Esophagus muscularis mucosa (tissue), 4 donors: Measurements from ENCODE around the gene C20orf173.

Experiments
- CTCF ChIP-seq, 3 experiments: fragments of 200-600 bp in 2 of 3; fragments of 450-650 bp in 1 of 3; sonication (generic) in 2 of 3; IDR thresholded peaks; one replicate each; pipeline ENCODE4 v1.5.1; 2017 to 2019; ENCODE audit warnings: antibody characterized with exemption in 3 of 3, mild to moderate bottlenecking in 2 of 3, moderate library complexity in 1 of 3
- EP300 ChIP-seq: sonication (generic); formaldehyde crosslinking; IDR thresholded peaks from one replicate; pipeline ENCODE4 v1.6.1; 2017; ENCODE audit warnings: antibody characterized with exemption
- POLR2A ChIP-seq: fragments of 450-650 bp; IDR thresholded peaks from one replicate; pipeline ENCODE4 v1.6.1; 2017; ENCODE audit warnings: antibody characterized with exemption, moderate library complexity, mild to moderate bottlenecking, low read depth
- POLR2AphosphoS5 ChIP-seq, 2 donors: sonication (generic); formaldehyde crosslinking; IDR thresholded peaks; one replicate each; pipeline ENCODE4 v1.6.1; 2017; ENCODE audit warnings: antibody characterized with exemption in 2 of 2

DNA sequence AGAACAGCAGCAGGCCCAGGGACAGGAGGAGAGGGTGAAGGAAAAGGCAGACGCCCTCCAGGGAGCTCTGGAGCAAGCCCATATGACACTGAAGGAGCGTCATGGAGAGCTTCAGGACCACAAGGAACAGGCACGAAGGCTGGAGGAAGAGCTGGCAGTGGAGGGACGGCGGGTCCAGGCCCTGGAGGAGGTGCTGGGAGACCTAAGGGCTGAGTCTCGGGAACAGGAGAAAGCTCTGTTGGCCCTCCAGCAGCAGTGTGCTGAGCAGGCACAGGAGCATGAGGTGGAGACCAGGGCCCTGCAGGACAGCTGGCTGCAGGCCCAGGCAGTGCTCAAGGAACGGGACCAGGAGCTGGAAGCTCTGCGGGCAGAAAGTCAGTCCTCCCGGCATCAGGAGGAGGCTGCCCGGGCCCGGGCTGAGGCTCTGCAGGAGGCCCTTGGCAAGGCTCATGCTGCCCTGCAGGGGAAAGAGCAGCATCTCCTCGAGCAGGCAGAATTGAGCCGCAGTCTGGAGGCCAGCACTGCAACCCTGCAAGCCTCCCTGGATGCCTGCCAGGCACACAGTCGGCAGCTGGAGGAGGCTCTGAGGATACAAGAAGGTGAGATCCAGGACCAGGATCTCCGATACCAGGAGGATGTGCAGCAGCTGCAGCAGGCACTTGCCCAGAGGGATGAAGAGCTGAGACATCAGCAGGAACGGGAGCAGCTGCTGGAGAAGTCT lies 25.5 kb downstream of the C20orf173 start:
- no peak for TF ChIP-seq CTCF (IDR thresholded peaks at IDR 0.05)
- TF ChIP-seq POLR2AphosphoS5 (IDR thresholded peaks at IDR 0.05) = no peak
- TF ChIP-seq EP300 = no peak
- no peak for TF ChIP-seq POLR2A
